Inflammatory macrophage treated with lipopolysaccharide for 1 hour (primary cell): Measurements from ENCODE around the gene PRKAA1.
"Not testable (repeated sequence)": the region's sequence is repeated elsewhere in the genome, so short reads cannot be mapped to it uniquely, and the experiment has no call there.

Source experiments
- DNase-seq, 2 donors: peaks; one replicate each; pipeline ENCODE4 v3.0.0-alpha.2; 2020 to 2022

Gene PRKAA1

GRCh38 chr5:40720069-40720468, 78.1 kb downstream of the PRKAA1 start:
- DNase-seq = no peak

GRCh38 chr5:40717281-40717680, 80.9 kb downstream of the PRKAA1 start:
- DNase-seq = no peak

GRCh38 chr5:40716590-40716989, 81.6 kb downstream of the PRKAA1 start:
- DNase-seq = no peak

- DNase-seq = no peak
Measured at GRCh38 chr5:40716000-40716399, 82.2 kb downstream of the PRKAA1 start.

GRCh38 chr5:40714001-40714400, 84.2 kb downstream of the PRKAA1 start:
- no peak for DNase-seq

GRCh38 chr5:40710575-40710974, 87.6 kb downstream of the PRKAA1 start:
- DNase-seq = not testable (repeated sequence)
